GM12878 (cell line): ENCODE data around the gene SGCD. TPM values are rescaled to one million over a fixed set of nuclear protein-coding genes. Genes with fewer than 3 reads are reported as not detected.

Experiments
- ATAC-seq: fragments of 200-7000 bp; cut with Tn5 transposase; 3 replicates; pipeline ENCODE4 v1.9.1; 2020; ENCODE audit warnings: mild to moderate bottlenecking, moderate library complexity
- BruUV-seq: library from RNA; stranded (reverse); fragments of 400-500 nt; replicated peaks from 2 replicates; lab custom pipeline; 2021; lab: Mats Ljungman, UMichigan
- CTCF ChIA-PET: fragments of 300-600 bp; sonication (Branson Sonifier 250); formaldehyde crosslinking; extraction: SDS; loops from one replicate; lab custom pipeline; 2021; ENCODE audit warnings: inconsistent platforms; lab: Yijun Ruan, JAX
- POLR2A ChIA-PET: fragments of 350-600 bp; formaldehyde crosslinking; extraction: SDS; loops from one replicate; lab custom pipeline; 2021; ENCODE audit warnings: inconsistent platforms; lab: Charles Lee
- RAD21 ChIA-PET: fragments of 300-600 bp; sonication (Branson Sonifier 250); formaldehyde crosslinking; loops from one replicate; lab custom pipeline; 2023; ENCODE audit warnings: antibody characterized with exemption; ENCODE audit not compliant: unreplicated experiment; lab: Charles Lee
- SMC1A ChIA-PET: fragments of 300-600 bp; sonication (Branson Sonifier 250); formaldehyde crosslinking; loops from one replicate; lab custom pipeline; 2023; ENCODE audit not compliant: unreplicated experiment, uncharacterized antibody; lab: Charles Lee
- DNase-seq: peaks from one replicate; pipeline ENCODE4 v3.0.0-alpha.2; 2011; ENCODE audit warnings: low read depth, low spot score
- FAIRE-seq: peaks from 3 replicates; lab custom pipeline; 2011; peaks lifted over from hg19 to GRCh38; lab: Jason Lieb, UNC
- H2AFZ ChIP-seq: 2 replicates; pipeline ENCODE4 v1.6.0; 2011; ENCODE audit warnings: low read depth, low read length, control low read depth; ENCODE audit not compliant: control insufficient read depth
- H3K27ac ChIP-seq: 2 replicates; pipeline ENCODE4 v1.5.1; 2011; ENCODE audit warnings: control low read depth; ENCODE audit not compliant: control insufficient read depth, insufficient read depth
- H3K27me3 ChIP-seq, 2 experiments: replicated peaks in 1 of 2; 2 replicates each; pipeline versions ENCODE4 v1.6.0 to v1.6.1; 2011; ENCODE audit warnings: low read length in 1 of 2; ENCODE audit not compliant: control insufficient read depth in 2 of 2, insufficient read depth in 2 of 2
- H3K36me3 ChIP-seq, 2 experiments: 2 replicates each; pipeline ENCODE4 v1.5.1; 2011; ENCODE audit warnings: low read length in 1 of 2; ENCODE audit not compliant: control insufficient read depth in 2 of 2, insufficient read depth in 2 of 2
- H3K4me1 ChIP-seq: 2 replicates; pipeline ENCODE4 v1.6.1; 2011; ENCODE audit warnings: mild to moderate bottlenecking, low read length, moderate library complexity, mixed read lengths; ENCODE audit not compliant: control insufficient read depth, insufficient read depth
- H3K4me2 ChIP-seq: 2 replicates; pipeline ENCODE4 v1.6.0; 2011; ENCODE audit warnings: control low read depth; ENCODE audit not compliant: control insufficient read depth, insufficient read depth
- H3K4me3 ChIP-seq: fragments of 200-600 bp; sonication (generic); 2 replicates; pipeline ENCODE4 v1.5.1; 2016
- H3K79me2 ChIP-seq: 2 replicates; pipeline ENCODE4 v1.6.0; 2011; ENCODE audit warnings: low read length; ENCODE audit not compliant: control insufficient read depth, insufficient read depth
- H3K9ac ChIP-seq: 2 replicates; pipeline ENCODE4 v1.8.0; 2011; ENCODE audit warnings: low read length, control low read depth, mixed read lengths; ENCODE audit not compliant: control insufficient read depth, insufficient read depth
- H3K9me3 ChIP-seq: replicated peaks from 3 replicates; pipeline ENCODE4 v1.5.1; 2011; ENCODE audit warnings: mild to moderate bottlenecking, low read length; ENCODE audit not compliant: control insufficient read depth, insufficient read depth
- H4K20me1 ChIP-seq: 2 replicates; pipeline ENCODE4 v1.6.0; 2011; ENCODE audit not compliant: control insufficient read depth, insufficient read depth
- ASH2L ChIP-seq: fragments of 300-600, 200-600 bp; sonication (generic); IDR thresholded peaks from 2 replicates; pipeline ENCODE4 v1.6.1; 2017; ENCODE audit warnings: low read depth, mild to moderate bottlenecking, borderline replicate concordance
- BHLHE40 ChIP-seq, 2 experiments: fragments of 450-650 bp in 1 of 2; IDR thresholded peaks; 2 replicates each; pipeline ENCODE4 v1.6.1; 2011 to 2017; ENCODE audit warnings: low read depth in 2 of 2, borderline replicate concordance in 1 of 2, improper control_type of control experiment in 1 of 2, low read length in 1 of 2, mild to moderate bottlenecking in 1 of 2
- CBX5 ChIP-seq: sonication (generic); IDR thresholded peaks from 2 replicates; pipeline ENCODE4 v1.6.1; 2016; ENCODE audit warnings: low read depth, moderate library complexity, mild to moderate bottlenecking, inconsistent platforms
- CHD4 ChIP-seq: fragments of 200-600 bp; sonication (generic); IDR thresholded peaks from 2 replicates; pipeline ENCODE4 v1.6.1; 2016; ENCODE audit warnings: mild to moderate bottlenecking
- CREM ChIP-seq: IDR thresholded peaks from 2 replicates; pipeline ENCODE4 v1.6.1; 2014; ENCODE audit warnings: antibody characterized with exemption, low read depth
- EGR1 ChIP-seq, 2 experiments: IDR thresholded peaks; 1 replicate in 1 of 2; 2 replicates in 1 of 2; pipeline ENCODE4 v1.6.1; 2011 to 2012; ENCODE audit warnings: low read depth in 2 of 2, low read length in 2 of 2, borderline replicate concordance in 1 of 2, mild to moderate bottlenecking in 1 of 2, moderate library complexity in 1 of 2
- ESRRA ChIP-seq: IDR thresholded peaks from 2 replicates; pipeline ENCODE4 v1.6.1; 2012; ENCODE audit warnings: mild to moderate bottlenecking, low read length, improper control_type of control experiment
- GABPA ChIP-seq: IDR thresholded peaks from 2 replicates; pipeline ENCODE4 v1.6.1; 2014; ENCODE audit warnings: antibody characterized with exemption, low read depth, mild to moderate bottlenecking, inconsistent platforms
- HCFC1 ChIP-seq: fragments of 150-350 bp; IDR thresholded peaks from 2 replicates; pipeline ENCODE4 v1.6.1; 2014; ENCODE audit warnings: low read length
- HDAC2 ChIP-seq: fragments of 200-600 bp; sonication (generic); IDR thresholded peaks from 2 replicates; pipeline ENCODE4 v1.6.1; 2017
- IRF4 ChIP-seq: IDR thresholded peaks from 2 replicates; pipeline ENCODE4 v1.6.1; 2011; ENCODE audit warnings: low read depth, low read length
- JUNB ChIP-seq: IDR thresholded peaks from 2 replicates; pipeline ENCODE4 v1.6.1; 2016; ENCODE audit warnings: antibody characterized with exemption, mild to moderate bottlenecking
- MAX ChIP-seq: IDR thresholded peaks from 2 replicates; pipeline ENCODE4 v1.6.1; 2012; ENCODE audit warnings: low read depth, low read length, improper control_type of control experiment
- MEF2A ChIP-seq: IDR thresholded peaks from 2 replicates; pipeline ENCODE4 v1.6.1; 2011; ENCODE audit warnings: low read depth, mild to moderate bottlenecking, low read length, moderate library complexity; ENCODE audit not compliant: insufficient read depth
- NFYB ChIP-seq: IDR thresholded peaks from 2 replicates; pipeline ENCODE4 v1.6.1; 2011; ENCODE audit warnings: low read depth, mild to moderate bottlenecking, low read length, improper control_type of control experiment, moderate library complexity; ENCODE audit not compliant: insufficient read depth
- PKNOX1 ChIP-seq: fragments of 450-650 bp; IDR thresholded peaks from 2 replicates; pipeline ENCODE4 v1.6.1; 2016; ENCODE audit warnings: mild to moderate bottlenecking
- POLR2AphosphoS2 ChIP-seq: IDR thresholded peaks from 2 replicates; pipeline ENCODE4 v1.6.1; 2011; ENCODE audit warnings: low read depth, mild to moderate bottlenecking, low read length, improper control_type of control experiment, moderate library complexity
- POU2F2 ChIP-seq: IDR thresholded peaks from 3 replicates; pipeline ENCODE4 v1.6.1; 2011; ENCODE audit warnings: low read depth, mild to moderate bottlenecking, low read length, borderline replicate concordance
- SMARCA5 ChIP-seq: fragments of 450-650 bp; IDR thresholded peaks from 2 replicates; pipeline ENCODE4 v1.6.1; 2017; ENCODE audit warnings: mild to moderate bottlenecking
- SPI1 ChIP-seq: IDR thresholded peaks from 2 replicates; pipeline ENCODE4 v1.6.1; 2011; ENCODE audit warnings: low read depth, mild to moderate bottlenecking, low read length, moderate library complexity, borderline replicate concordance; ENCODE audit not compliant: insufficient read depth
- TARDBP ChIP-seq: IDR thresholded peaks from 2 replicates; pipeline ENCODE4 v1.6.1; 2016; ENCODE audit warnings: borderline replicate concordance
- YY1 ChIP-seq: IDR thresholded peaks from 2 replicates; pipeline ENCODE4 v1.6.1; 2011; ENCODE audit warnings: low read depth, mild to moderate bottlenecking, low read length
- WGBS: methylation state at CpG from one replicate; pipeline ENCODE4 v1.1.6; 2016; ENCODE audit warnings: low lambda C conversion rate; ENCODE audit not compliant: insufficient replicate concordance, insufficient coverage; ENCODE audit errors: missing lambda C conversion rate; 5-methylcytosine and 5-hydroxymethylcytosine counted together
- in situ Hi-C: fragments of 300-500 bp; cut with MboI; formaldehyde crosslinking; loops from 9 replicates; pipeline ENCODE4 v1.14.3; 2018; ENCODE audit warnings: mixed read lengths
- intact Hi-C: fragments of 100-400 bp; cut with micrococcal nuclease; formaldehyde crosslinking; loops from one replicate; pipeline ENCODE4 v1.14.2; 2022; ENCODE audit not compliant: unreplicated experiment
- polyA plus RNA-seq, 11 experiments: library from polyadenylated mRNA; depleted of rRNA in 4 of 11; unstranded in 6 of 11; stranded (reverse) in 5 of 11; fragments of >200 nt; fragmentation: Nextera tagmentation in 4 of 11; fragmentation: Illumina TruSeq in 1 of 11; extraction: Ambion mirVana in 4 of 11; extraction: Trizol in 1 of 11; gene quantifications; 1 replicate in 1 of 11; 2 replicates in 10 of 11; pipeline versions ENCODE4 v1.2.1 to v1.2.3, GENCODE V29; 2011 to 2016; ENCODE audit warnings: inconsistent platforms in 2 of 11, missing spikeins in 2 of 11, low read depth in 1 of 11
- total RNA-seq, 4 experiments: library from RNA; depleted of rRNA in 3 of 4; stranded (reverse); fragments of >200 nt in 3 of 4; fragmentation: Illumina TruSeq in 1 of 4; extraction: Trizol in 1 of 4; gene quantifications; 2 replicates each; pipeline versions ENCODE4 v1.2.1 to v1.2.3, GENCODE V29; 2013 to 2021

Gene SGCD
- total and polyA plus RNA-seq, 10 of the 15 experiments (the other 5 are each of a cell fraction or from before 2014, with no cell fraction given): 0.06 TPM; not detected in 9

GRCh38 chr5:156778752-156779151 lies 451.8 kb downstream of the SGCD start (continued):
- no peak for TF ChIP-seq JUNB
- no peak for TF ChIP-seq NFYB

GRCh38 chr5:156779436-156779835 lies 452.5 kb downstream of the SGCD start:
- no peaks in the 10 kb centered on the region for H3K36me3 ChIP-seq
- no peaks in the 10 kb centered on the region for H3K27me3 ChIP-seq
- intact Hi-C loops: no loop called here
- no peak overlapping the region for H3K4me3 ChIP-seq
- in situ Hi-C loops: no loop called here
- no peaks in the 10 kb centered on the region for H3K79me2 ChIP-seq
- RAD21 ChIA-PET: no interaction called here
- no peak overlapping the region for H2AFZ ChIP-seq
- no peak for DNase-seq
- FAIRE-seq: no peak
- no peaks in the 10 kb centered on the region for H3K4me1 ChIP-seq
- no TSS peak for BruUV-seq
- H3K9me3 ChIP-seq: no peaks in the 10 kb centered on the region
- no peak for TF ChIP-seq PKNOX1
- no peak for TF ChIP-seq ASH2L
- no peak for TF ChIP-seq POU2F2
- TF ChIP-seq EGR1 (IDR thresholded peaks at IDR 0.05; ENCODE audit: borderline replicate concordance in 1 of 2, low read depth in 2 of 2, low read length in 2 of 2): no peak
- no peak for TF ChIP-seq BHLHE40 (IDR thresholded peaks at IDR 0.05; ENCODE audit: borderline replicate concordance in 1 of 2, low read depth in 2 of 2, low read length in 1 of 2)
- TF ChIP-seq GABPA: no peak
- TF ChIP-seq SPI1: no peak
- no peak for TF ChIP-seq HDAC2
- no peak for TF ChIP-seq POLR2AphosphoS2
- no peak for TF ChIP-seq IRF4
- TF ChIP-seq CBX5: no peak
- TF ChIP-seq ESRRA: no peak
- TF ChIP-seq MAX: no peak
- TF ChIP-seq MEF2A: no peak
- TF ChIP-seq TARDBP: no peak
- TF ChIP-seq HCFC1: no peak
- TF ChIP-seq YY1: no peak
- TF ChIP-seq CREM: no peak
- TF ChIP-seq CHD4: no peak
- no peak for TF ChIP-seq SMARCA5
- TF ChIP-seq, all 136 proteins: peak for 0
- Histone ChIP-seq H3K9ac (no peak overlapping the region), H4K20me1 (no peaks in the 10 kb centered on the region), H3K27ac (no peak overlapping the region), H3K4me2 (no peak overlapping the region)
- CTCF ChIA-PET: no interaction called here
- 59% methylated on average over 4 of the region's 4 CpGs for WGBS
- POLR2A ChIA-PET: no interaction called here
- SMC1A ChIA-PET: interaction anchor here (0.8 to 1.3 kb wide), 2 partner anchors 38 to 163 kb away, joined by 3 read pairs; no protein-coding TSS in a partner anchor
- ATAC-seq: no peak
